Neural cell (in vitro differentiated cells): ENCODE measurements around the gene RTN4R. TPM values are rescaled to one million over a fixed set of nuclear protein-coding genes. Genes with fewer than 3 reads are reported as not detected.
"Not testable (repeated sequence)": the region's sequence is repeated elsewhere in the genome, so short reads cannot be mapped to it uniquely, and the experiment has no call there.

Experiments used
- H2AFZ ChIP-seq: fragments of 200-600, 300-800 bp; sonication (generic), shearing (Covaris generic); 2 replicates; pipeline ENCODE4 v1.6.0; 2014; ENCODE audit warnings: low read depth, mild to moderate bottlenecking, antibody characterized with exemption, low read length, moderate library complexity
- H3F3A ChIP-seq: fragments of 200-600 bp; shearing (Covaris generic); 2 replicates; pipeline ENCODE4 v1.6.1; 2016; ENCODE audit warnings: mild to moderate bottlenecking, moderate library complexity, mixed read lengths, antibody characterized with exemption, low read length; ENCODE audit not compliant: insufficient read depth, poor library complexity, severe bottlenecking
- H3K27ac ChIP-seq: fragments of 200-600, 300-800 bp; sonication (generic), shearing (Covaris generic); 2 replicates; pipeline ENCODE4 v1.5.1; 2014; ENCODE audit warnings: mild to moderate bottlenecking, low read length, moderate library complexity
- H3K27me3 ChIP-seq: fragments of 300-800, 200-600 bp; sonication (generic), shearing (Covaris generic); 2 replicates; pipeline ENCODE4 v1.6.0; 2014; ENCODE audit warnings: mild to moderate bottlenecking, low read depth, low read length, moderate library complexity; ENCODE audit not compliant: insufficient read depth
- H3K36me3 ChIP-seq: fragments of 300-800, 200-600 bp; sonication (generic), shearing (Covaris generic); 2 replicates; pipeline ENCODE4 v1.5.1; 2014; ENCODE audit warnings: mild to moderate bottlenecking, antibody characterized with exemption, low read length, moderate library complexity; ENCODE audit not compliant: insufficient read depth
- H3K4me2 ChIP-seq: fragments of 300-800, 200-600 bp; sonication (generic), shearing (Covaris generic); 2 replicates; pipeline ENCODE4 v1.6.0; 2014; ENCODE audit warnings: mild to moderate bottlenecking, low read length
- H3K4me3 ChIP-seq: fragments of 300-800, 200-600 bp; sonication (generic), shearing (Covaris generic); 2 replicates; pipeline ENCODE4 v1.5.1; 2014; ENCODE audit warnings: mild to moderate bottlenecking, low read length, moderate library complexity
- H3K79me2 ChIP-seq: fragments of 200-600 bp; shearing (Covaris generic); replicated peaks from 2 replicates; pipeline ENCODE4 v1.6.0; 2014; ENCODE audit warnings: mild to moderate bottlenecking, low read length, moderate library complexity; ENCODE audit not compliant: insufficient read depth
- H3K9ac ChIP-seq: fragments of 300-800, 200-600 bp; sonication (generic), shearing (Covaris generic); 2 replicates; pipeline ENCODE4 v1.6.1; 2016; ENCODE audit warnings: mild to moderate bottlenecking, low read length, mixed read lengths
- H3K9me2 ChIP-seq: fragments of 200-600 bp; shearing (Covaris generic); 2 replicates; pipeline ENCODE4 v1.6.1; 2016; ENCODE audit warnings: mild to moderate bottlenecking, low read length, mixed read lengths; ENCODE audit not compliant: insufficient read depth
- H3K9me3 ChIP-seq: fragments of 200-600, 300-800 bp; sonication (generic), shearing (Covaris generic); 2 replicates; pipeline ENCODE4 v1.6.1; 2016; ENCODE audit warnings: mild to moderate bottlenecking, mixed run types, low read length, moderate library complexity, mixed read lengths
- H4K20me1 ChIP-seq: fragments of 200-600 bp; shearing (Covaris generic); 2 replicates; pipeline ENCODE4 v1.6.1; 2016; ENCODE audit warnings: mild to moderate bottlenecking, mixed run types; ENCODE audit not compliant: insufficient read depth
- EP300 ChIP-seq: fragments of 450-650 bp; conservative IDR thresholded peaks from 2 replicates; pipeline ENCODE4 v1.6.1; 2014; ENCODE audit warnings: antibody characterized with exemption, mild to moderate bottlenecking, moderate library complexity; ENCODE audit not compliant: poor library complexity, severe bottlenecking
- EZH2 ChIP-seq: fragments of 200-600, 300-800 bp; shearing (Covaris generic), sonication (generic); IDR thresholded peaks from 2 replicates; pipeline ENCODE4 v1.6.1; 2014; ENCODE audit warnings: antibody characterized with exemption, low read length, borderline replicate concordance, mild to moderate bottlenecking; ENCODE audit not compliant: insufficient read depth, poor library complexity, severe bottlenecking
- MXI1 ChIP-seq: fragments of 450-650 bp; conservative IDR thresholded peaks from 2 replicates; pipeline ENCODE4 v1.6.1; 2014; ENCODE audit warnings: antibody characterized with exemption, mild to moderate bottlenecking; ENCODE audit not compliant: poor library complexity, severe bottlenecking
- POLR2AphosphoS5 ChIP-seq: IDR thresholded peaks from 2 replicates; pipeline ENCODE4 v1.6.1; 2012
- RAD21 ChIP-seq: fragments of 450-650 bp; conservative IDR thresholded peaks from 2 replicates; pipeline ENCODE4 v1.6.1; 2014; ENCODE audit warnings: antibody characterized with exemption, mild to moderate bottlenecking, moderate library complexity
- REST ChIP-seq: IDR thresholded peaks from 2 replicates; pipeline ENCODE4 v1.6.1; 2012; ENCODE audit warnings: borderline replicate concordance
- SMC3 ChIP-seq: fragments of 450-650 bp; conservative IDR thresholded peaks from 2 replicates; pipeline ENCODE4 v1.6.1; 2014; ENCODE audit warnings: antibody characterized with exemption, mild to moderate bottlenecking, moderate library complexity; ENCODE audit not compliant: poor library complexity
- TAF1 ChIP-seq: IDR thresholded peaks from 2 replicates; pipeline ENCODE4 v1.6.1; 2012; ENCODE audit warnings: low read depth
- polyA plus RNA-seq: library from polyadenylated mRNA; depleted of rRNA; stranded (reverse); fragments of >200 nt; gene quantifications from 2 replicates; pipeline ENCODE4 v1.2.3, GENCODE V29; 2014
- TF ChIP-seq, protein P1 (sequence below): fragments of 450-650 bp; IDR thresholded peaks from 2 replicates; pipeline ENCODE4 v1.5.1; 2014; ENCODE audit warnings: antibody characterized with exemption, mild to moderate bottlenecking, moderate library complexity; ENCODE audit not compliant: poor library complexity, severe bottlenecking

RTN4R gene
- polyA plus RNA-seq, 1 donor from 2014 or later, result 13.6 TPM

DNA sequence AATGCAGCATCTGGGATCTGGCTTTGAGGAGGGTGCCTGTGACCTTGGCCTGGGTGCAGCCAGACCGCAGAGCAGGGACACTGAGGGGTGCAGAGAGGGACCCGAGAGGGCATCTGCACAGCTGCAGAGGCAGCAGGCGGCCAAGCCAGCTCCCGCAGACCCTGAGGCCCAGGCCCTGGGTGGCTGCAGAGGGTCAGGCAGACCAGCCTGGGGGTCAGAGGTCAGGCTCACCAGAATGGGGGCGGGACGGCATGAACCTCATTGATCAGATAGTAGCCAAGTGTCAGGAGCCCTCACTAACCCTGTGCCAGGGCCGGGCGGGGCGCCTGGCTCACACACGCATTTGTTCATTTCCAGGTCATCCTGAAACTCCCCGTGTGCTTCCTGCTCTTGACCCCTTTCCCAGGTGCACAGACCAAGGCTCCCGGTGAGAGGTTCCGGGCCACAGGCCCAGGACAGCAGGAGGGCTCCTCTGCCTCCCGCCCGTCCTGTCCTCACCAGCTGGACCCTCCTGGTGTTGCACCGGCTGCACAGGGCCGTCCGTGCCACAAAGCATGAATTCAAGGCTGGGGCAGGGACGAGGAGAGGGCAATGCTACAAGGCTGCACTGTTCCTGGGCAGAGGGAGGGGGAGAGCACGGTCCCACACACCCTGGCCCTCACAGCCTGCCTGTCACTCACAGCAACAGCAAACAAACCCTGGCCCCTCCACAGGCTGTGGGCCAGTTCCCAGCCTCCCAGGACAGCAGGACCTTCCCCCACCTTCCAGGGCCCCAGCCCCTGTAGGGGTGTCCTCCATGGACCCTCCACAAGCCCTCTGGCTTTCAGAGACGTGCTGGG lies 3.3 kb downstream of the RTN4R start:
- Histone ChIP-seq H3K4me2 (no peak overlapping the region), H3F3A (no peaks in the 10 kb centered on the region), H3K36me3 (no peaks in the 10 kb centered on the region), H3K9ac (no peak overlapping the region), H3K27me3 (no peaks in the 10 kb centered on the region), H4K20me1 (no peaks in the 10 kb centered on the region), H3K79me2 (no peaks in the 10 kb centered on the region), H2AFZ (no peak overlapping the region), H3K9me2 (no peaks in the 10 kb centered on the region), H3K27ac (no peak overlapping the region), H3K9me3 (no peaks in the 10 kb centered on the region), H3K4me3 (no peak overlapping the region)
- TF ChIP-seq REST (no peak), EZH2 (no peak), MXI1 (no peak), SMC3 (no peak), RAD21 (no peak), TAF1 (no peak), EP300 (no peak), POLR2AphosphoS5 (no peak)
- TF ChIP-seq, protein P1, sequence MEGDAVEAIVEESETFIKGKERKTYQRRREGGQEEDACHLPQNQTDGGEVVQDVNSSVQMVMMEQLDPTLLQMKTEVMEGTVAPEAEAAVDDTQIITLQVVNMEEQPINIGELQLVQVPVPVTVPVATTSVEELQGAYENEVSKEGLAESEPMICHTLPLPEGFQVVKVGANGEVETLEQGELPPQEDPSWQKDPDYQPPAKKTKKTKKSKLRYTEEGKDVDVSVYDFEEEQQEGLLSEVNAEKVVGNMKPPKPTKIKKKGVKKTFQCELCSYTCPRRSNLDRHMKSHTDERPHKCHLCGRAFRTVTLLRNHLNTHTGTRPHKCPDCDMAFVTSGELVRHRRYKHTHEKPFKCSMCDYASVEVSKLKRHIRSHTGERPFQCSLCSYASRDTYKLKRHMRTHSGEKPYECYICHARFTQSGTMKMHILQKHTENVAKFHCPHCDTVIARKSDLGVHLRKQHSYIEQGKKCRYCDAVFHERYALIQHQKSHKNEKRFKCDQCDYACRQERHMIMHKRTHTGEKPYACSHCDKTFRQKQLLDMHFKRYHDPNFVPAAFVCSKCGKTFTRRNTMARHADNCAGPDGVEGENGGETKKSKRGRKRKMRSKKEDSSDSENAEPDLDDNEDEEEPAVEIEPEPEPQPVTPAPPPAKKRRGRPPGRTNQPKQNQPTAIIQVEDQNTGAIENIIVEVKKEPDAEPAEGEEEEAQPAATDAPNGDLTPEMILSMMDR, result no peak

- not testable (repeated sequence) for H3K27ac ChIP-seq, H3K9me2 ChIP-seq, H4K20me1 ChIP-seq, H3K4me2 ChIP-seq, H3F3A ChIP-seq, H2AFZ ChIP-seq, H3K4me3 ChIP-seq, H3K9me3 ChIP-seq, H3K36me3 ChIP-seq, H3K27me3 ChIP-seq, H3K9ac ChIP-seq, H3K79me2 ChIP-seq
Measured at GRCh38 chr22:20263404-20264281, 4.5 kb downstream of the RTN4R start.
